B cell (primary cell): Measurements from ENCODE around the gene IPCEF1. TPM values are rescaled to one million over a fixed set of nuclear protein-coding genes. Genes with fewer than 3 reads are reported as not detected.

Experiments
- ATAC-seq: fragments of 200-7000 bp; cut with Tn5 transposase; one replicate; pipeline ENCODE4 v1.10.0; 2021; ENCODE audit warnings: low read depth, mild to moderate bottlenecking, moderate number of reproducible peaks, moderate library complexity
- CTCF ChIA-PET: fragments of 350-600 bp; sonication (Branson Sonifier 250); formaldehyde crosslinking; loops from one replicate; lab custom pipeline; 2021; ENCODE audit warnings: antibody characterized with exemption, inconsistent platforms; lab: Charles Lee
- POLR2A ChIA-PET: fragments of 350-600 bp; sonication (Branson Sonifier 250); formaldehyde crosslinking; loops from one replicate; lab custom pipeline; 2021; ENCODE audit warnings: antibody characterized with exemption; lab: Charles Lee
- DNase-seq: peaks from one replicate; pipeline ENCODE4 v3.0.0; 2013
- H2AFZ ChIP-seq: 2 replicates; pipeline ENCODE4 v1.6.1; 2012; ENCODE audit warnings: mild to moderate bottlenecking, low read depth, low read length; ENCODE audit not compliant: insufficient read depth, poor library complexity, severe bottlenecking
- H3K27ac ChIP-seq, 2 donors: 1 replicate in 1 of 2; 2 replicates in 1 of 2; pipeline ENCODE4 v1.5.1; 2012 to 2013; ENCODE audit warnings: low read length in 2 of 2, mild to moderate bottlenecking in 2 of 2, moderate library complexity in 1 of 2
- H3K27me3 ChIP-seq, 4 experiments: fragments of 200-600 bp in 1 of 4; sonication (generic) in 1 of 4; replicated peaks in 1 of 4; 1 replicate in 2 of 4; 2 replicates in 2 of 4; pipeline versions ENCODE4 v1.6.1 to v1.7.0; 2013 to 2016; ENCODE audit warnings: low read length in 3 of 4, mild to moderate bottlenecking in 2 of 4, mixed read lengths in 1 of 4, moderate library complexity in 1 of 4; ENCODE audit not compliant: insufficient read depth in 4 of 4, control insufficient read depth in 3 of 4; ENCODE audit errors: control extremely low read depth in 1 of 4
- H3K36me3 ChIP-seq, 2 experiments: replicated peaks in 1 of 2; 1 replicate in 1 of 2; 2 replicates in 1 of 2; pipeline versions ENCODE4 v1.6.1 to v1.7.1; 2013; ENCODE audit warnings: low read length in 1 of 2; ENCODE audit not compliant: insufficient read depth in 2 of 2, control insufficient read depth in 1 of 2; ENCODE audit errors: control extremely low read depth in 1 of 2, extremely low read depth in 1 of 2
- H3K4me1 ChIP-seq, 2 donors: fragments of 200-600 bp in 1 of 2; sonication (generic) in 1 of 2; 1 replicate in 1 of 2; 2 replicates in 1 of 2; pipeline versions ENCODE4 v1.5.1 to v1.6.1; 2013 to 2017; ENCODE audit warnings: low read length in 2 of 2; ENCODE audit not compliant: control insufficient read depth in 2 of 2, insufficient read depth in 2 of 2
- H3K4me2 ChIP-seq: replicated peaks from 2 replicates; pipeline ENCODE3; 2012; ENCODE audit warnings: mild to moderate bottlenecking, low read depth, low read length; ENCODE audit not compliant: poor library complexity, severe bottlenecking
- H3K4me3 ChIP-seq, 5 experiments: fragments of 200-600 bp in 1 of 5; sonication (generic) in 1 of 5; 1 replicate in 3 of 5; 2 replicates in 2 of 5; pipeline versions ENCODE4 v1.5.1 to v1.7.0; 2011 to 2016; ENCODE audit warnings: low read length in 4 of 5, mild to moderate bottlenecking in 4 of 5, low read depth in 2 of 5, control low read depth in 1 of 5, moderate library complexity in 1 of 5; ENCODE audit not compliant: insufficient read depth in 1 of 5; ENCODE audit errors: control extremely low read depth in 1 of 5, extremely low read depth in 1 of 5
- H3K79me2 ChIP-seq: fragments of 200-600 bp; sonication (generic); one replicate; pipeline ENCODE4 v1.6.0; 2016; ENCODE audit warnings: low read length; ENCODE audit not compliant: control insufficient read depth, insufficient read depth
- H3K9ac ChIP-seq: fragments of 200-600 bp; sonication (generic); 2 replicates; pipeline ENCODE4 v1.6.1; 2017; ENCODE audit warnings: mild to moderate bottlenecking, low read length, moderate library complexity
- H3K9me3 ChIP-seq, 3 donors: one replicate each; pipeline versions ENCODE4 v1.6.1 to v1.7.1; 2013; ENCODE audit warnings: low read length in 2 of 3; ENCODE audit not compliant: control insufficient read depth in 2 of 3, insufficient read depth in 1 of 3; ENCODE audit errors: control extremely low read depth in 1 of 3
- H4K20me1 ChIP-seq: 2 replicates; pipeline ENCODE4 v1.6.0; 2012; ENCODE audit warnings: mild to moderate bottlenecking, low read length; ENCODE audit not compliant: insufficient read depth, control insufficient read depth, poor library complexity, severe bottlenecking
- H3K27ac Mint-ChIP-seq: one replicate; pipeline ENCODE4 v1.8.0; 2021; ENCODE audit warnings: mixed read lengths
- H3K27me3 Mint-ChIP-seq: one replicate; pipeline ENCODE4 v1.8.0; 2021; ENCODE audit warnings: mixed read lengths
- H3K4me1 Mint-ChIP-seq: one replicate; pipeline ENCODE4 v1.8.0; 2021; ENCODE audit warnings: mixed read lengths
- H3K4me3 Mint-ChIP-seq: one replicate; pipeline ENCODE4 v1.8.0; 2021; ENCODE audit warnings: mixed read lengths
- H3K9me3 Mint-ChIP-seq: one replicate; pipeline ENCODE4 v1.8.0; 2022; ENCODE audit warnings: mixed read lengths; ENCODE audit not compliant: insufficient read depth
- CTCF ChIP-seq: fragments of 200-600 bp; IDR thresholded peaks from one replicate; pipeline ENCODE4 v1.8.0; 2022; ENCODE audit warnings: antibody characterized with exemption, mild to moderate bottlenecking
- EZH2 ChIP-seq: IDR thresholded peaks from 2 replicates; pipeline ENCODE4 v1.6.1; 2012; ENCODE audit warnings: borderline replicate concordance, low read depth, mild to moderate bottlenecking, moderate library complexity, low read length; ENCODE audit not compliant: insufficient read depth, poor library complexity, severe bottlenecking
- WGBS: methylation state at CpG from one replicate; pipeline ENCODE4 v1.1.5; 2013; ENCODE audit warnings: missing lambda C conversion rate; ENCODE audit not compliant: insufficient coverage; 5-methylcytosine and 5-hydroxymethylcytosine counted together
- intact Hi-C: fragments of 100-400 bp; cut with micrococcal nuclease; formaldehyde crosslinking; loops from one replicate; pipeline ENCODE4 v1.10.0; 2022
- polyA plus RNA-seq: library from polyadenylated mRNA; depleted of rRNA; stranded (reverse); fragments of >200 nt; gene quantifications from 2 replicates; pipeline ENCODE4 v1.2.3, GENCODE V29; 2012
- total RNA-seq, 2 donors: library from RNA; stranded (reverse); fragments of 120-200 nt in 1 of 2; gene quantifications; 1 replicate in 1 of 2; 2 replicates in 1 of 2; pipeline versions ENCODE4 v1.2.3 to v1.2.4, GENCODE V29; 2013 to 2022

The IPCEF1 gene
- total and polyA plus RNA-seq, 2 donors (not counting 1 experiment from before 2014, with no cell fraction given): 0.22 to 0.94 TPM

GRCh38 chr6:154341871-154342270 lies 14.7 kb downstream of the IPCEF1 start:
- H2AFZ ChIP-seq: no peak overlapping the region
- no peaks in the 10 kb centered on the region for H3K79me2 ChIP-seq
- no peaks in the 10 kb centered on the region for H3K27me3 ChIP-seq
- Mint-ChIP-seq H3K27me3 (no peaks in the 10 kb centered on the region), H3K4me3 (no peak overlapping the region), H3K27ac (no peak overlapping the region), H3K4me1 (no peaks in the 10 kb centered on the region), H3K9me3 (no peaks in the 10 kb centered on the region)
- no peak overlapping the region for H3K4me3 ChIP-seq
- TF ChIP-seq CTCF: no peak
- TF ChIP-seq EZH2: no peak
- H4K20me1 ChIP-seq: no peaks in the 10 kb centered on the region
- ATAC-seq (no peak), DNase-seq (no peak)
- intact Hi-C loops: no loop called here
- 100% methylated on average over 5 of the region's 5 CpGs for WGBS
- H3K27ac ChIP-seq: no peak overlapping the region
- POLR2A ChIA-PET: no interaction called here
- no peaks in the 10 kb centered on the region for H3K4me1 ChIP-seq
- H3K9me3 ChIP-seq: peaks cover 0 to 4% (median 4%) of the 10 kb centered on the region in 3 donors
- CTCF ChIA-PET: no interaction called here
- no peaks in the 10 kb centered on the region for H3K36me3 ChIP-seq
- no peak overlapping the region for H3K4me2 ChIP-seq
- H3K9ac ChIP-seq: no peak overlapping the region

GRCh38 chr6:154341336-154341735 lies 15.3 kb downstream of the IPCEF1 start:
- no peak overlapping the region for H3K27ac ChIP-seq
- TF ChIP-seq CTCF (no peak), EZH2 (no peak)
- no peak overlapping the region for H2AFZ ChIP-seq
- no peaks in the 10 kb centered on the region for H4K20me1 ChIP-seq
- no peak overlapping the region for H3K4me3 ChIP-seq
- DNase-seq: no peak
- no peak overlapping the region for H3K4me2 ChIP-seq
- ATAC-seq: no peak
- H3K9me3 ChIP-seq: peaks cover 0 to 4% (median 0%) of the 10 kb centered on the region in 3 donors
- ChIA-PET CTCF (no interaction called here), POLR2A (no interaction called here)
- H3K4me1 ChIP-seq: no peaks in the 10 kb centered on the region
- H3K9ac ChIP-seq: no peak overlapping the region
- 100% methylated on average over 1 of the region's 4 CpGs for WGBS
- Mint-ChIP-seq H3K27ac (no peak overlapping the region), H3K4me1 (no peaks in the 10 kb centered on the region), H3K4me3 (no peak overlapping the region), H3K9me3 (no peaks in the 10 kb centered on the region), H3K27me3 (no peaks in the 10 kb centered on the region)
- no peaks in the 10 kb centered on the region for H3K36me3 ChIP-seq
- no peaks in the 10 kb centered on the region for H3K79me2 ChIP-seq
- intact Hi-C loops: no loop called here
- no peaks in the 10 kb centered on the region for H3K27me3 ChIP-seq
